ENCODE measurements around the gene UBE2D2.

DNA sequence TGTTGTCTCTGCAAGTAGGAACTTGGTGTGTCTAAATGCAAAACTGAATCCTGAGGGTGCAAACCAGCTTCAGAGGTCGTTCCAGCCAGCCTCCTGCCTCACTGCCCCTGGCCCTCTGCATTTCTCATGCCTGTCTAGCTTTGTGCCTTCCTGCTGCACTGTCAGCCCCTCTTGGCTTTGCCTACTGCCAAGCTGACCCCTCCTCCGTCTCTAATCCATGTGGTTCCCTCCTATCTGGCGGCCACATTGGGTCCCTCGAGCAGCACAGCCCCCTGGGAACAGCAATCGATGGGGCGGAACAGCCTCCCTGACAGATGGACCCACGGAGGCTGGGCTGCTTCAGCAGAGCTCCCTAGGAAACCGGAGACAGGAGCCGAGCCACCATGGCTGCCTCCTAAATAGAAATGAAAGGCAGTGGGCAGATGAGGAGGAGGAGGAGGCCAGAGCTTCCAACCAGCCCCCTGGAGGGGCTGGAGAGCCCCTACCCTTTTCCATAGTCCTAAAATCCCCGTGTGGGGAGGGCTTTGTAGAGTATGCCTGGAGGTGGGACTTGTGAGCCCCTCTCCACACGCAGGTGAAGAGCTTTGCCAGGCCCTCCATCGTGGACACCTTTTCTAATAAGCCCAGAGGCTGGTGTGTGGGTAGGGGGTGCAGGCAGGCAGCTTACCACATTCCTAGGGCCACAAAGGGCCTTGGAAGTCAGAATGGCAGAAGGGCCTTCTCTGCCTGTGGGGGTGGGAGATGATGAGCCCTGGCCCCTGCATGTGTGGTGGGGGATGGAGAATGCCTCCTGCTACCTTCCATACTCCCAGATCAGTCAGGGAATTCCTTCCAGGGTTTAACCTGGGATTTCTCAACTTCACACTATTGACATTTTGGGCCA, 77.8 kb downstream of the UBE2D2 start:
- TF ChIP-seq REST (IDR thresholded peaks at IDR 0.05; ENCODE audit: insufficient replicate concordance, low read depth) (no peak), CTCF (IDR thresholded peaks at IDR 0.05; ENCODE audit: insufficient read depth, low read length) (no peak), POLR2AphosphoS5 (IDR thresholded peaks at IDR 0.05; ENCODE audit: low read depth) (no peak), SPI1 (IDR thresholded peaks at IDR 0.05; ENCODE audit: borderline replicate concordance, low read depth) (no peak), GABPA (IDR thresholded peaks at IDR 0.05; ENCODE audit: low read depth) (no peak)

All from HL-60 (cell line).